Stimulated activated naive CD8-positive, alpha-beta T cell treated with anti-CD3 and anti-CD28 coated beads, Interleukin-15, amount 100 ng/mL, for 72 hours (primary cell): ENCODE results near the gene RPS16.

ENCODE experiments used
- ATAC-seq: fragments of 150-1000 bp; cut with Tn5 transposase; 2 replicates; pipeline ENCODE4 v1.10.0; 2021; ENCODE audit warnings: mild to moderate bottlenecking, moderate library complexity
- DNase-seq, 2 donors: peaks; one replicate each; pipeline ENCODE4 v3.0.0; 2021 to 2022
- H3K27ac Mint-ChIP-seq, 2 donors: one replicate each; pipeline ENCODE4 v1.8.0; 2022; ENCODE audit warnings: mild to moderate bottlenecking in 2 of 2, mixed read lengths in 2 of 2, moderate library complexity in 2 of 2
- H3K27me3 Mint-ChIP-seq: one replicate; pipeline ENCODE4 v1.8.0; 2022; ENCODE audit warnings: mixed read lengths
- H3K4me1 Mint-ChIP-seq: one replicate; pipeline ENCODE4 v1.8.0; 2022; ENCODE audit warnings: mild to moderate bottlenecking, mixed read lengths
- H3K4me3 Mint-ChIP-seq, 2 donors: one replicate each; pipeline ENCODE4 v1.8.0; 2022; ENCODE audit warnings: mild to moderate bottlenecking in 2 of 2, mixed read lengths in 2 of 2, moderate library complexity in 1 of 2
- H3K9me3 Mint-ChIP-seq, 2 donors: one replicate each; pipeline ENCODE4 v1.8.0; 2022; ENCODE audit warnings: mixed read lengths in 2 of 2

The RPS16 gene

DNA sequence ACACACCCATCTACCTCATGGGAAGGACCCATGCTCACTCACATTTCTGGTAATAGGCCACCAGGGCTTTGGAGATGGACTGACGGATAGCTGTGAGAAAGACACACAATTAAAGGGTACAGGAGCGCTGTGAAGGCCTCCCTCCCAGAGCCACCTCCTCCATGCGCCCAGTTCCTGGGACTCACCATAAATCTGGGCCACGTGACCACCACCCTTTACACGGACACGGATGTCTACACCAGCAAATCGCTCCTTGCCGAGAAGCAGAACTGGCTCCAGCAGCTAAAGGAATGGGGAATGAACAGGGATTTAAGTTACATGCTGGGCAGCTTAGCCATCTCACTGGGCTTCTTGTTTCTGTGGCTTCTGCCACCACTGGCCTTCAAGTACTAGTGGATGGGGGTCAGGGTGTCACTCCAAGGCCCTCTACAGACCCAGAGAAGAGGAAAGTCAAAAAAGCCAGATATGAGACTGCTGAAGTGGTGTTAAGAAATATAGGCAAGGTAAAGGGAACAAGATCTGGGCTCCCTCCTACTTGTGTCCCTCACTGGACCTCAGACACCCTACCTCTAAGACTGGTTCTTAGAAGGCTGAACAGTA lies 2.2 kb downstream of the RPS16 start:
- no peak for ATAC-seq
- H3K9me3 Mint-ChIP-seq, result no peaks in the 10 kb centered on the region
- H3K4me1 Mint-ChIP-seq, result peaks cover 66% of the 10 kb centered on the region
- no peaks in the 10 kb centered on the region for H3K27me3 Mint-ChIP-seq
- peak overlapping the region; percentile 63 to 86 for H3K27ac Mint-ChIP-seq
- no peak for DNase-seq
- peak overlapping the region; percentile 39 to 98 for H3K4me3 Mint-ChIP-seq

DNA sequence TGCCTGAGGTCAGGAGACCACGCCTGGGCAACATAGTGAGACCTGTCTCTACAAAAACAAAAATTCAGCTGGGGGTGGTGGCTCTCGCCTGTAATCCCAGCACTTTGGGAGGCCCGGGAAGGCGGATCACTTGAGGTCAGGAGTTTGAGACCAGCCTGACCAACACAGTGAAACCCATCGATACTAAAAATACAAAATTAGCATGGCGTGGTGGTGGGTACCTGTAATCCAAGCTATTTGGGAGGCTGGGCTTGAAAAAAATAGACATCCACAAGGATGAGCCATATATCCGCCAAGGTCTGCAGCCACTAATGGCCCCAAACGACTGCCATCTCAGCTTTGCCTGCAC lies 3.1 kb downstream of the RPS16 start:
- peaks cover 65% of the 10 kb centered on the region for H3K4me1 Mint-ChIP-seq
- ATAC-seq (no peak), DNase-seq (no peak)
- no peak overlapping the region for H3K27ac Mint-ChIP-seq
- H3K4me3 Mint-ChIP-seq, result peak overlapping the region in 1 of 2 donors; percentile 13
- no peaks in the 10 kb centered on the region for H3K9me3 Mint-ChIP-seq
- H3K27me3 Mint-ChIP-seq, result no peaks in the 10 kb centered on the region

DNA sequence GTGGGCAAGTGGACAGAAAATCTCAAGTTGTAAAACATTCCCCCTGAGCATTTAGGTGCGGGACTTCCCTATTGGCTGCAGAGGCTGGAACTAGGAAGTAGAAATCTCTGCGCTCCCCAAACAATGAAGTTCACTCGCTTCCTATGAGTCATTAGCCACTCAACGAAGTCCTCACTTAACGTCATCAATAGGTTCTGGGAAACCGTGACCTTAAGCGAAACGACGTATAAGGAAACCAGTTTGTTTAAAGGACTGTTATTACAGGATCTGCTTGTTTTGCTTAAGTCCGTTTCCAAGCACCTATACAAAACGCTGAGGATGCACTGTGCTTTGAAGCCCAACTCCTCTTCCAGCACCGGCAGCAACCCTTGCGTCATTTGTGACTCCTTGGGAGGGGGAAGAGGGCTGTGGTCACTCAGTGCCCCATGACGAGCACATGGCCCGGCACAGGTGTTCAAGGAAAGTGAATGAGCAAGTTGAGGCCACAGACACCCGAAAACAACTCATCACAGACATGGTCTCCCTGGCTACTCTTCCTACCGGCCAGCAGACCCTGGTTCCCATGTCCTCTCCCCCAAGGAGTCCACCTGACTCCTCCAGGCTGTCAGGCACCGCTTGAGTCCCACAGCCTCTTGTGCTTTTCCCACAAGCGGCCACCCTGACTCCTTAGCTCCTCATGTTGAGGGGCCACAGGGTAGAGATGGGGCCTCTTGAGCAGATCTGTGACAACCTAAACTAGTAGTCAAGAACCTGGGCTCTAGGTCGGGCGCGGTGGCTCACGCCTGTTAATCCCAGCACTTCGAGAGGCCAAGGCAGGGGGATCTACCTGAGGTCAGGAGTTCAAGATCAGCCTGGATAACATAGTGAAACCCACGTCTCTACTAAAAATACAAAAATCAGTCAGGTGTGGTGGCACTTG lies 4.8 kb downstream of the RPS16 start:
- Mint-ChIP-seq H3K4me3 (peak overlapping the region; percentile 12 to 26), H3K9me3 (no peaks in the 10 kb centered on the region), H3K4me1 (peaks cover 48% of the 10 kb centered on the region), H3K27ac (peak overlapping the region; percentile 34 to 85), H3K27me3 (no peaks in the 10 kb centered on the region)
- DNase-seq, result peak in 1 of 2 donors; percentile 45
- peak; percentile 73 for ATAC-seq

DNA sequence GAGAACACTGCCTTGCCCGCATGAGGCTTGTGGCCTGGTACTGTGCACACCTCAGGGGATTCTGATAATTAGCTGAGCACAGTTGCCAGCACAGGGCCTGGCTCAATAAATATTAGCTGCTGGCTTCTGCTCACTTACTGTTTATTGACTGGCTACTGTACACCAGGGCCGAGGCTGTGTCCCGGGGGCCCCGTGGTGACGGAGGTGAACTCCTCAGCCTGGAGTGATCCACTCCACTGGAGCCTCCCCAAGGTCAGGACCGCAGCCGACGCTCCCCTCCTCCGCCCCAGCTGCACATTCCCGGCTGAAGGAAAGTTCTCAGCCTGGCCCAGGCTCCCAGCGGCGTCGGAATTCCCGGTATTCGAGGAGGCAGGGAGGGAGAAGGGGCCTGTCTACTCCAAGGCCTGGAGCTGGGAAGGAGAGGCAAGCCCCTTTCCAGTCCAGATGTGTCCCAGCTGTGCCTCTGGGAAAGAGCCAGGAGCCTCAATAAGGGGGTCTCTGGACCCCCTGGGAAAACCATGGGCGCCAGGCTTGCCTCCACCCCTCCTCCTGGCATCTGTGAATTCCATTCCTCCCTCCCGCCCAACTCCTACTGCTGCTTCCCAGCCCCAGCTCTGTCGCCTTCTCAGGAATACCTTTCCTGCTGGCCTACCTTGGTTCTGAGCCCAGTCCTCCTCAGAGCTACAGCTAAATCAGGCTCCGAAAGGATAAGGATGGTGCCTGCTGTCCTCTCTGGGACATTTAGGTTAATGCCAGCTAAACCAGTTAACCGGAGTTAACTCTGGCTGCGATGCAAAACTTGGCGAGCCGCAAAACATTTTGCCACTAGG lies 7.3 kb downstream of the RPS16 start:
- Mint-ChIP-seq H3K9me3 (no peaks in the 10 kb centered on the region), H3K4me1 (peaks cover 27% of the 10 kb centered on the region), H3K4me3 (no peak overlapping the region), H3K27ac (peak overlapping the region in 1 of 2 donors; percentile 27), H3K27me3 (no peaks in the 10 kb centered on the region)
- DNase-seq (no peak), ATAC-seq (no peak)

DNA sequence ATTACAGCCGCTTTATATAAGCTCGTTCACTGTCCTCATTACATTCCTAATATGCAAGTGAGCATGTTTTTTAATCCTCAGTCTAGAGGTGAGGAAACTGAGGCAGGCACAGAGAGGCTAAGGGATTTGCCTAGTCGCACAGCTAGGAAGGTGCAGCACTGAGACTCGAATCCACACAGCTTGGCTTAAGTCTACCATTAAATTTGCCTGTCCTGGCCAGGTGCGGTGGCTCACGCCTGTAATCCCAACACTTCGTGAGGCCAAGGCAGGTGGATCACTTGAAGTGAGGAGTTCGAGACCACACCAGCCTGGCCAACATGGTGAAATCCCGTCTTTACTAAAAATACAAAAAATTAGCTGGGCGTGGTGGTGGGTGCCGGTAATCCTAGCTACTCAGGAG lies 8.0 kb downstream of the RPS16 start:
- Mint-ChIP-seq H3K27me3 (no peaks in the 10 kb centered on the region), H3K9me3 (no peaks in the 10 kb centered on the region), H3K4me3 (no peak overlapping the region), H3K27ac (no peak overlapping the region), H3K4me1 (peaks cover 19% of the 10 kb centered on the region)
- DNase-seq (no peak), ATAC-seq (no peak)

DNA sequence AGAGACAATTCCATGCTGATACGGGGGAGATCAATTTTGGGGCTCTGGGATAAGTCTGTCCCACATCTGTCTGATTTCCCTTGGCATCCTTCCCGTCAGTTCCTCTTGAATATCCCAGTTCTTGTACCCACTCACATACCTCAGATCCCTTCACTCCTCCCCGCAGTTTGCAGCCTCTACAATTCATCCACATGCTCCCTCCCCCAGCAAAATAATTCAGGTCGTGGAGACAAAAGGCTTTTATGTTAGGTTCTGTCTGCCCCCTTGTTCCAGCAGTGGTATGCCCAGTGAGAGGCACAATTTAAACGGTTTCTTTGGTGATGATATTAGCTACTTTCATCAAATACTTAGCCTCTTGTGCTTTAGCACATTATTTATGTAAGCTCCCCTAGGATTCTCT lies 9.6 kb downstream of the RPS16 start:
- no peaks in the 10 kb centered on the region for H3K27me3 Mint-ChIP-seq
- DNase-seq (no peak), ATAC-seq (no peak)
- H3K4me1 Mint-ChIP-seq, result peaks cover 11% of the 10 kb centered on the region
- no peaks in the 10 kb centered on the region for H3K9me3 Mint-ChIP-seq
- H3K27ac Mint-ChIP-seq, result peak overlapping the region in 1 of 2 donors; percentile 2
- no peak overlapping the region for H3K4me3 Mint-ChIP-seq

DNA sequence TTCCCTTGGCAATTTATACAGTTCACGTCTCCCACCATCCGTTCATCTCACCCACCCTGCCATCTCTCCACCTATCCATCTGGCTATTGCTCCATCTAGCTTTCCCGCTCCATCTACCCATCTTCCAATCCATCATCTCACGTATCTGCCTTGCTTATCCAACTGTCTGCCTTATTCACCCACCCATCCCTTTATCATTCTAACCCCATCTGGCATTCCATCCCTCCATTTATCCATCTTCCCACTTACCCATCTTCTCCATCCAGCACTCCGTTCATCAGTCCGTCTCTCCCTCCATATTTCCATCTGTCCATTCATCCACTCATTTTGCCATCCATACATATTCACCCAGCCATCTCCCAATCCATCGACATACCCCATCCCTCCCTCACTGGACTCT lies 10.0 kb downstream of the RPS16 start:
- DNase-seq, result no peak
- no peaks in the 10 kb centered on the region for H3K9me3 Mint-ChIP-seq
- no peak overlapping the region for H3K27ac Mint-ChIP-seq
- no peak for ATAC-seq
- no peak overlapping the region for H3K4me3 Mint-ChIP-seq
- H3K4me1 Mint-ChIP-seq, result peaks cover 6% of the 10 kb centered on the region
- no peaks in the 10 kb centered on the region for H3K27me3 Mint-ChIP-seq

DNA sequence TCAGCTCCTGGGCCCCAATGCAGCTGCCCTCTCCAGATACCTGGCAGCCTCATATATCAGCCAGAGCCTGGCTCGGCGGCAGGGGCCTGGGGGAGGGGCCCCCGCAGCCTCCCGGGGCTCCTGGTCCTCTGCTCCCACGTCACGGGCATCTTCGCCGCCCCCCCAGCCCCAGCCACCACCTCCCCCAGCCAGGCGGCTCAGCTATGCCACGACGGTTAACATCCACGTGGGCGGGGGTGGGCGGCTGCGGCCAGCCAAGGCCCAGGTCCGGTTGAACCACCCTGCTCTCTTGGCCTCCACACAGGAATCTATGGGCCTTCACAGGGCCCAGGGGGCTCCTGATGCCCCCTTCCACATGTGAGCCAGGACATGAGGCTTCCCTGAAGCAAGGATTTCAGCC lies 10.8 kb downstream of the RPS16 start:
- ATAC-seq (peak; percentile 13), DNase-seq (no peak)
- Mint-ChIP-seq H3K9me3 (no peaks in the 10 kb centered on the region), H3K27me3 (no peaks in the 10 kb centered on the region), H3K4me3 (no peak overlapping the region), H3K4me1 (no peaks in the 10 kb centered on the region), H3K27ac (no peak overlapping the region)

DNA sequence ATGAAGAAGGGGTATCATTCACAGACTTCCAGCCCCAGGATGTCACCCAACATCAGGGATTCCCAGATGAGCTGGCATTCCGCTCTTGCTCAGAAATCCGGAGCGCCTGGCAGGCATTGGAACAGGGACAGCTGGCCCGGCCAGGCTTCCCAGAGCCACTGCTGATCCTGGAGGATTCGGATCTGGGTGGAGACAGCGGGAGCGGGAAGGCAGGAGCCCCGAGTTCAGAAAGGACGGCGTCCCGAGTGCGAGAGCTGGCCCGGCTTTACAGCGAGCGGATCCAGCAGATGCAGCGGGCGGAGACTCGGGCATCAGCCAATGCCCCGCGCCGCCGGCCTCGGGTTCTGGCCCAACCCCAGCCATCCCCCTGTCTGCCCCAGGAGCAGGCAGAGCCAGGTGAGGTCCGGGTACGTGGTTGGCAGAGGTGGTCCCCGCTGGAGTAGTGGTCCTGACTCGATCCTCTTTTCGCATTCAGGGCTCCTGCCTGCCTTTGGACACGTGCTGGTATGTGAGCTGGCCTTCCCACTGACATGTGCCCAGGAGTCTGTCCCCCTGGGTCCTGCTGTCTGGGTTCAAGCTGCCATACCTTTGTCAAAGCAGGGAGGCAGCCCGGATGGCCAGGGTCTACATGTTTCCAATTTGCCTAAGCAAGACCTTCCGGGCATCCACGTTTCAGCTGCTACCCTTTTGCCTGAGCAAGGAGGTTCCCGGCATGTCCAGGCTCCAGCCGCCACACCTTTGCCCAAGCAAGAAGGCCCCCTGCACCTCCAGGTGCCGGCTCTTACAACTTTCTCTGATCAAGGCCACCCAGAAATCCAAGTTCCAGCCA lies 12.3 kb downstream of the RPS16 start:
- Mint-ChIP-seq H3K9me3 (no peaks in the 10 kb centered on the region), H3K27ac (no peak overlapping the region), H3K4me3 (no peak overlapping the region), H3K4me1 (no peaks in the 10 kb centered on the region), H3K27me3 (no peaks in the 10 kb centered on the region)
- DNase-seq (no peak), ATAC-seq (no peak)

DNA sequence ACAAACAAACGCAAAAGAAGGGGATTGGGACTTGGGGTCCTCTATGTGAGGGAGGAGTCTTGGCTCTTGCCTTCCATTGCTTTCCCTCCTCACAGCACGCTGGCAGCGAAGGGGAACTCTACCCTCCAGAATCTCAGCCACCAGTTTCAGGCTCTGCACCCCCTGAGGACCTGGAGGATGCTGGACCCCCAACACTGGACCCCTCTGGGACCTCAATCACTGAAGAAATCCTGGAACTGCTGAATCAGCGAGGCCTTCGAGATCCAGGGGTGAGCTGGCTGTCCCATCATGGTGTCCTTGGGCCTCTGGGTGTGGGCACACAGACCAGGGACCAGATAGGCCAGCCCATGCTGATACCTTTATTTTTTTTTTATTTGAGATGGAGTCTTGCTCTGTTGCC lies 13.7 kb downstream of the RPS16 start:
- Mint-ChIP-seq H3K4me3 (no peak overlapping the region), H3K9me3 (no peaks in the 10 kb centered on the region), H3K27me3 (no peaks in the 10 kb centered on the region), H3K27ac (no peak overlapping the region), H3K4me1 (no peaks in the 10 kb centered on the region)
- ATAC-seq, result no peak
- no peak for DNase-seq

DNA sequence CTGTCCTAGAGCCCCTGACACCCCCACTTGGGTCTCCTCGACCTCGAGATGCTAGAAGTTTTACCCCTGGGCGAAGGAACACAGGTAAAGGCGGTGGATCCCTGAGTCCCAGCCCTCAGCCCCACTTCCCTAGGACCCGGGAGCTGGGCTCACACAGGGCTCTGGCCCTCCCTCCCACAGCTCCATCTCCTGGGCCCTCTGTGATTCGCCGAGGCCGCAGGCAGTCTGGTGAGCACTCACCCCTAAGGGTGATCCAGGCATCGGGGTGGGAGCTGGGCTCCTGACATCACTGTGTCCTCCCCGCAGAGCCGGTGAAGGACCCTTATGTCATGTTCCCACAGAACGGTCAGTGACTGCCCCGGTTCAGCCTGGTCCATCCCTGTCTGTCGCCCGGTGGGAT lies 15.0 kb downstream of the RPS16 start:
- H3K4me3 Mint-ChIP-seq, result no peak overlapping the region
- DNase-seq (no peak), ATAC-seq (no peak)
- H3K27ac Mint-ChIP-seq, result no peak overlapping the region
- no peaks in the 10 kb centered on the region for H3K27me3 Mint-ChIP-seq
- H3K9me3 Mint-ChIP-seq, result no peaks in the 10 kb centered on the region
- no peaks in the 10 kb centered on the region for H3K4me1 Mint-ChIP-seq

DNA sequence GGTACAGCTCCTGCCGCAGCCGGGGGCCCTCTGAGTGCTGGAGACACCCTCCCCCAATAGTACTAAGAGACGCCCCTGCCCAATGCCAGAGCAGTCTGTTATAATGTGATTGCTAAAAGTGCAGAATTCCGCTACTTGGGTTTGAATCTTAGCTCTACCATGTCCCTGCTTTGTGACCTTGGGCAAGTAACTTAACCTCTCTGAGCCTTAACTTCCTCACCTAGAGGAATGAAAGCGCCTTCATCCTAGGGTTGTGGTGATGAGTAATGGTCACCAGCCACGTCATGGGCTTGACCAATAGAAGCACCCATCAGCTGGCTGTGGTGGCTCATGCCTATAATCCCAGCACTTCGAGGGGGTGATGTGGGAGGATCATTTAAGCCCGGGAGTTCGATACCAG lies 16.7 kb downstream of the RPS16 start:
- no peak for DNase-seq
- H3K27ac Mint-ChIP-seq, result no peak overlapping the region
- H3K9me3 Mint-ChIP-seq, result no peaks in the 10 kb centered on the region
- no peaks in the 10 kb centered on the region for H3K27me3 Mint-ChIP-seq
- peaks cover 14% of the 10 kb centered on the region for H3K4me1 Mint-ChIP-seq
- no peak overlapping the region for H3K4me3 Mint-ChIP-seq
- ATAC-seq, result no peak

DNA sequence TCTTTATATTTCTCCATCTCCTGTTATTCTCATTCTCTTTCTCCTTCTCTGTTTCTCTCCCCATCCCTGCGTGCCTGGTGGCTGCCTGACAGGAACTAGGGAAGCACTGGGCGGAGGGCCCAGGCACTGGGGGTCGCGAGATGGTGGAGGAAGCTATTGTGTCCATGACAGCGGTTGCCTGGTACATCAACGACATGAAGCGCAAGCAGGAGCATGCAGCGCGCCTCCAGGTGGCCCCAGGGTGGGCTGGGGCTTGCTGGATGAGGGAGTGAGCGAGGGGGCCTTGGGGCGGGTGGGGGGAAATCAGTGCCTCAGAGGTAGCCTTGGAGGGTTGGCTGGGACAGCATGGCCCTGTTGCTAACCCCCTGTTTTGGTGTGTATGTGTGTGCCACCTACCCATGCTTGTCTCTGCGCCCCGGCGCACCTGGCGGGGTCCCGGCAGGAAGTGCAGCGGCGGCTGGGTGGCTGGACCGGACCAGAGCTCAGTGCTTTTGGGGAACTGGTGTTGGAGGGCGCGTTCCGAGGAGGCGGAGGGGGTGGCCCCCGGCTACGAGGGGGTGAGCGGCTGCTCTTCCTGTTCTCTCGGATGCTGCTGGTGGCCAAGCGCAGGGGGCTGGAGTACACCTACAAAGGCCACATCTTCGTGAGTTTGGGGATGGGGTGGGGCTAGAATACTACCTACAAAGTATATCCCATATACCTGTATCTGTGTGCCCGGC lies 18.1 kb downstream of the RPS16 start:
- DNase-seq (no peak), ATAC-seq (no peak)
- Mint-ChIP-seq H3K4me3 (no peak overlapping the region), H3K27me3 (no peaks in the 10 kb centered on the region), H3K4me1 (peaks cover 20% of the 10 kb centered on the region), H3K27ac (peak overlapping the region in 1 of 2 donors; percentile 49), H3K9me3 (no peaks in the 10 kb centered on the region)

DNA sequence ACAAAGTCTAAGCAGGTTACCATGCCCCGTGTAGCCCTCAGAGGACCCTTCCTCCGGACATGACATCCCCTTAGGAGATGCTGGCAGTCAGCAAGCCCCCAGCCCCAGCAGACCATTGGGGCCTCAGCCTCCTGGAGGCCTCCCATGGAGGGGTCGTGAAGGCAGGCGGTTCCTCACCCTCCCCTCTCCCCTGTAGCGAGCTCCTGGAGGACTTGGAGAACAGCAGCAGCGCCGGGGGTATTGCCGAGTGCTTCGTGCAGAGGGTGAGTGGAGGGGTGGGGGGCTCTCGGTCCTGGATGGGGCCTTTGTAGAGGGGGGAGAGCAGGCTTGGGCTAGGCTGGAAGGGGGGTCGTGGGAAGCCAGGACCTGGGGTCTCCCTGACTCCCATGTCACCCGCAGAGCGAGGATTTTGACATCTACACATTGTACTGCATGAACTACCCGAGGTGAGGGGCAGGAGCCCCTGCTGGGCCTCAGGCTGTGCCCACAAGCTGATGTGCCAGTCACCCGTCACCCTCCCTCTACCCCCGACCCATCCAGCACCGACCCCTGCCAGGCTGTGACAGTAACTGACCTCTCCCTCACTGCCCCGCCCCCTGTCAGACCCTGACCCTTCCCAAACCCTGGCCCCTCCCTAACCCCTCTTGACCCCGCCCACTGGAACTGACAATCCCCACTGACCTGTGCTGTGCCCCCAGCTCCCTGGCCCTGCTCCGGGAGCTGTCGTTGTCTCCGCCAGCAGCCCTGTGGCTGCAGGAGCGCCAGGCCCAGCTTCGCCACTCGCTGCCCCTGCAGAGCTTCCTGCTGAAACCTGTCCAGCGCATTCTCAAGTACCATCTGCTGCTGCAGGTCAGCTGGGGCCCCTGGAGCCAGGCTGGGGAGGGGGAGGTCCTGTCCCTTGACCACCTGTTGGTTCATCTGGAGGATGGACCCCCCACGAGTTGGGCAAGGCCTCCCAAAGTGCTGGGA lies 19.3 kb downstream of the RPS16 start:
- no peaks in the 10 kb centered on the region for H3K9me3 Mint-ChIP-seq

More for the DNA sequence above, 19.3 kb downstream of the RPS16 start:
- Mint-ChIP-seq H3K27ac (peak overlapping the region in 1 of 2 donors; percentile 68), H3K27me3 (no peaks in the 10 kb centered on the region), H3K4me1 (peaks cover 30% of the 10 kb centered on the region), H3K4me3 (no peak overlapping the region)
- no peak for DNase-seq
- no peak for ATAC-seq
